Neuronal stem cell (in vitro differentiated cells): ENCODE measurements around the gene RANGAP1.
A peak's percentile ranks its signal among the peaks of the same experiment; 100 is the strongest.

ENCODE experiments used
- DNase-seq: peaks from one replicate; pipeline ENCODE4 v3.0.0-alpha.2; 2013; ENCODE audit warnings: low spot score
- H2AFZ ChIP-seq: one replicate; pipeline ENCODE4 v1.6.1; 2013; ENCODE audit warnings: mild to moderate bottlenecking, low read length, inconsistent platforms
- H2AK5ac ChIP-seq: 2 replicates; pipeline ENCODE4 v1.6.1; 2013; ENCODE audit warnings: low read depth, mild to moderate bottlenecking, inconsistent platforms, low read length, moderate library complexity, mixed read lengths
- H2BK120ac ChIP-seq: 2 replicates; pipeline ENCODE4 v1.6.1; 2013; ENCODE audit warnings: low read depth, mild to moderate bottlenecking, inconsistent platforms, low read length, moderate library complexity, mixed read lengths
- H2BK12ac ChIP-seq: one replicate; pipeline ENCODE4 v1.6.1; 2013; ENCODE audit warnings: low read length, inconsistent platforms
- H2BK15ac ChIP-seq: 2 replicates; pipeline ENCODE4 v1.6.1; 2013; ENCODE audit warnings: mild to moderate bottlenecking, low read length, inconsistent platforms, mixed read lengths
- H2BK5ac ChIP-seq: one replicate; pipeline ENCODE4 v1.6.1; 2013; ENCODE audit warnings: inconsistent platforms, mild to moderate bottlenecking, low read length, moderate library complexity
- H3K14ac ChIP-seq: one replicate; pipeline ENCODE4 v1.6.1; 2013; ENCODE audit warnings: low read length, inconsistent platforms
- H3K18ac ChIP-seq: 2 replicates; pipeline ENCODE4 v1.6.1; 2013; ENCODE audit warnings: low read length, inconsistent platforms
- H3K23ac ChIP-seq: 2 replicates; pipeline ENCODE4 v1.6.1; 2013; ENCODE audit warnings: low read depth, mild to moderate bottlenecking, mixed read lengths, low read length, inconsistent platforms; ENCODE audit not compliant: poor library complexity
- H3K27ac ChIP-seq: replicated peaks from 3 replicates; pipeline ENCODE4 v1.5.1; 2013; ENCODE audit warnings: low read length, inconsistent platforms
- H3K27me3 ChIP-seq, 3 experiments: 2 replicates each; pipeline ENCODE4 v1.6.1; 2013; ENCODE audit warnings: low read length in 3 of 3, mild to moderate bottlenecking in 2 of 3, inconsistent platforms in 1 of 3, low read depth in 1 of 3, mixed read lengths in 1 of 3, moderate library complexity in 1 of 3; ENCODE audit not compliant: control insufficient read depth in 3 of 3, insufficient read depth in 3 of 3
- H3K36me3 ChIP-seq, 2 donors: replicated peaks in 1 of 2; 2 replicates each; pipeline ENCODE4 v1.6.1; 2013; ENCODE audit warnings: low read length in 2 of 2; ENCODE audit not compliant: control insufficient read depth in 2 of 2, insufficient read depth in 2 of 2
- H3K4ac ChIP-seq: 2 replicates; pipeline ENCODE4 v1.6.1; 2013; ENCODE audit warnings: inconsistent platforms, mild to moderate bottlenecking, low read length, moderate library complexity
- H3K4me1 ChIP-seq, 2 donors: 1 replicate in 1 of 2; 2 replicates in 1 of 2; pipeline ENCODE4 v1.6.1; 2013; ENCODE audit warnings: low read length in 2 of 2, low read depth in 1 of 2; ENCODE audit not compliant: control insufficient read depth in 2 of 2, insufficient read depth in 1 of 2
- H3K4me2 ChIP-seq: one replicate; pipeline ENCODE4 v1.6.1; 2013; ENCODE audit warnings: mild to moderate bottlenecking, low read length, inconsistent platforms; ENCODE audit not compliant: insufficient read depth, poor library complexity, severe bottlenecking
- H3K4me3 ChIP-seq, 2 donors: 2 replicates each; pipeline ENCODE4 v1.5.1; 2013; ENCODE audit warnings: low read length in 2 of 2, mild to moderate bottlenecking in 2 of 2, inconsistent platforms in 1 of 2, moderate library complexity in 1 of 2
- H3K79me1 ChIP-seq: one replicate; pipeline ENCODE4 v1.6.1; 2013; ENCODE audit warnings: low read depth, mild to moderate bottlenecking, inconsistent platforms, low read length, moderate library complexity
- H3K9ac ChIP-seq: one replicate; pipeline ENCODE4 v1.6.1; 2013; ENCODE audit warnings: mild to moderate bottlenecking, low read depth, low read length, inconsistent platforms; ENCODE audit not compliant: poor library complexity
- H3K9me3 ChIP-seq, 2 donors: replicated peaks in 1 of 2; 2 replicates each; pipeline versions ENCODE3 to v1.6.1; 2013; ENCODE audit warnings: low read length in 2 of 2, mild to moderate bottlenecking in 2 of 2, inconsistent platforms in 1 of 2, low read depth in 1 of 2, mixed read lengths in 1 of 2, moderate library complexity in 1 of 2; ENCODE audit not compliant: control insufficient read depth in 2 of 2, insufficient read depth in 1 of 2
- H4K8ac ChIP-seq: one replicate; pipeline ENCODE4 v1.6.1; 2013; ENCODE audit warnings: low read depth, mild to moderate bottlenecking, inconsistent platforms, low read length, moderate library complexity
- H4K91ac ChIP-seq: one replicate; pipeline ENCODE4 v1.6.1; 2013; ENCODE audit warnings: low read length, low read depth, mild to moderate bottlenecking, inconsistent platforms; ENCODE audit not compliant: poor library complexity
- WGBS, 2 donors: extraction: QIAGEN DNeasy Blood & Tissue Kit; methylation state at CpG; one replicate each; pipeline ENCODE4 v1.1.7; 2013; ENCODE audit warnings: missing lambda C conversion rate in 2 of 2, mixed read lengths in 1 of 2; ENCODE audit not compliant: insufficient read length in 2 of 2, insufficient replicate concordance in 1 of 2; ENCODE audit errors: extremely low coverage in 2 of 2; 5-methylcytosine and 5-hydroxymethylcytosine counted together

RANGAP1 gene

DNA sequence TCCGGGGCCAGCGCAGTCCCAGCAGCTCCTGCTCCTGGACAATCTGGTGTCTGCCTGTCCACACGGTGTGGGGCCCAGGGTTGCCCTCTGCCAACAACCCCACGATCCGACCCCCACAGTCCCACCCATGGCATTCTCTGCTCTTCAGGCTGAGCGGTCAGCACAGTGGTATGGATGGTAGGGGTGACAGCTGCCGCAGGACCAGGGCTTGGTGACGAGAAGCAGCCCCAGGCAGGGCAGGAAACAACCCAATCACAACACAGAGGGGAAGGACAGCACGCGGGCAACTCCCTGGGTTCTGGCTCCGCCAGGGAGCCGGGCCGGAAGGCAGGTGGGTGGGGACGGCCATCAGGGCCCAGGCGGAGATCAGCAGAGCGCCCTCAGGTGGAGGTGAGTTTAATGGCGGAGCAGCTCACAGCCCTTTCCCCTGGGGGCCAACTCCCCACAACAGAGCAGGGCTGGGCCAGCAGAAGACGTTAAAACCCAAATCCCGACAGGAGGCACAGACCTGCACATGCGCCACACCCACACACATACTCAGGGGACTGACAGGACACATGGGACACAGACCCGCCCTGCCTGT is 40.0 kb downstream of the RANGAP1 start:
- Histone ChIP-seq H3K36me3 (peaks cover 47 to 64% of the 10 kb centered on the region in 2 donors), H4K8ac (no peak overlapping the region), H3K18ac (no peak overlapping the region), H2BK12ac (no peak overlapping the region), H3K9ac (no peak overlapping the region), H3K4me2 (no peak overlapping the region), H3K4me3 (no peak overlapping the region), H2AFZ (no peak overlapping the region), H3K79me1 (peaks cover 8% of the 10 kb centered on the region), H2BK5ac (peak overlapping the region; percentile 78), H3K23ac (peak overlapping the region; percentile 34), H3K4ac (no peak overlapping the region), H3K4me1 (peaks cover 0 to 2% of the 10 kb centered on the region in 2 donors), H3K14ac (no peak overlapping the region), H2BK15ac (no peak overlapping the region), H4K91ac (no peak overlapping the region), H3K27ac (no peak overlapping the region), H3K27me3 (no peaks in the 10 kb centered on the region), H2BK120ac (peak overlapping the region; percentile 67), H2AK5ac (no peak overlapping the region), H3K9me3 (no peaks in the 10 kb centered on the region)
- WGBS, 2 donors: no CpG with 5 or more reads among the region's 21 CpGs
- no peak for DNase-seq

DNA sequence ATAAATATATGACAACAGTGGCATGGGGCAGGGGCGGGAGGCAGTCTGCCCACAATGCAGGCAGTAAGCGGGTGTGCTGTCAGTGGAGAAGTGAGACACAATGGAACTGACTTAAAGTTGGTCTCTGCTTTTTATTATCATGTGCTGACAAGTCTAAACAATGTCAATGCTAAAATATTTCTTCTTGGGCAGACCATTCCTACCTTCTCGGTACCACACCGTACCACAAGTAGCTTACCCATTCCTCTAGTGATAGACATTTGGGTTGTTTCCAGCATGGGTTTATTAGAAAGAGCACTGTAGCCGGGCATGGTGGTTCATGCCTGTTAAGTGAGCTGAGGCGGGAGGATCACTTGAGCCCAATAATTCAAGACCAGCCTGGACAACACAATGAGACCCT is 42.6 kb downstream of the RANGAP1 start:
- no peak overlapping the region for H2AK5ac ChIP-seq
- no peak overlapping the region for H2BK12ac ChIP-seq
- DNase-seq: no peak
- H3K9ac ChIP-seq: no peak overlapping the region
- no peak overlapping the region for H2AFZ ChIP-seq
- no CpG with 5 or more reads among the region's 6 CpGs for WGBS, 2 donors
- no peak overlapping the region for H2BK120ac ChIP-seq
- peaks cover 3% of the 10 kb centered on the region for H3K79me1 ChIP-seq
- no peak overlapping the region for H3K27ac ChIP-seq
- H4K91ac ChIP-seq: no peak overlapping the region
- H2BK5ac ChIP-seq: no peak overlapping the region
- H3K23ac ChIP-seq: no peak overlapping the region
- H3K27me3 ChIP-seq: peaks cover 0 to 4% (median 0%) of the 10 kb centered on the region in 3 experiments
- no peak overlapping the region for H3K4me2 ChIP-seq
- H2BK15ac ChIP-seq: no peak overlapping the region
- H3K4me1 ChIP-seq: peaks cover 4 to 7% of the 10 kb centered on the region in 2 donors
- no peak overlapping the region for H3K4me3 ChIP-seq
- H3K9me3 ChIP-seq: no peaks in the 10 kb centered on the region
- peaks cover 23 to 37% of the 10 kb centered on the region in 2 donors for H3K36me3 ChIP-seq
- no peak overlapping the region for H3K4ac ChIP-seq
- no peak overlapping the region for H3K18ac ChIP-seq
- no peak overlapping the region for H4K8ac ChIP-seq
- no peak overlapping the region for H3K14ac ChIP-seq

- Histone ChIP-seq H2BK15ac (no peak overlapping the region), H2BK5ac (no peak overlapping the region), H4K8ac (no peak overlapping the region), H2AK5ac (no peak overlapping the region), H3K9ac (no peak overlapping the region), H3K4ac (no peak overlapping the region), H3K9me3 (no peaks in the 10 kb centered on the region), H3K14ac (peak overlapping the region; percentile 38), H3K4me3 (no peak overlapping the region), H3K18ac (no peak overlapping the region), H4K91ac (no peak overlapping the region), H3K4me2 (no peak overlapping the region), H3K79me1 (no peaks in the 10 kb centered on the region), H3K27ac (no peak overlapping the region), H3K36me3 (peaks cover 15 to 29% of the 10 kb centered on the region in 2 donors), H3K4me1 (peaks cover 4 to 13% of the 10 kb centered on the region in 2 donors), H3K23ac (no peak overlapping the region), H2AFZ (no peak overlapping the region), H2BK120ac (no peak overlapping the region), H3K27me3 (peaks cover 0 to 4% (median 0%) of the 10 kb centered on the region in 3 experiments), H2BK12ac (no peak overlapping the region)
- no peak for DNase-seq
- no CpG with 5 or more reads among the region's 18 CpGs for WGBS, 2 donors
Measured at GRCh38 chr22:41242396-41243117, 43.4 kb downstream of the RANGAP1 start.

GRCh38 chr22:41241133-41241676 is 44.8 kb downstream of the RANGAP1 start:
- no peak for DNase-seq
- Histone ChIP-seq H2BK15ac (no peak overlapping the region), H3K23ac (no peak overlapping the region), H2BK5ac (no peak overlapping the region), H3K4me1 (peaks cover 4 to 13% of the 10 kb centered on the region in 2 donors), H3K27me3 (peaks cover 0 to 10% (median 0%) of the 10 kb centered on the region in 3 experiments), H3K4me3 (no peak overlapping the region), H4K8ac (no peak overlapping the region), H2AK5ac (peak overlapping the region; percentile 89), H2AFZ (peak overlapping the region; percentile 91), H3K36me3 (peaks cover 9 to 18% of the 10 kb centered on the region in 2 donors), H2BK120ac (no peak overlapping the region), H3K14ac (no peak overlapping the region), H3K27ac (no peak overlapping the region), H3K9me3 (no peaks in the 10 kb centered on the region), H3K79me1 (no peaks in the 10 kb centered on the region), H3K18ac (no peak overlapping the region), H3K9ac (no peak overlapping the region), H3K4ac (no peak overlapping the region), H2BK12ac (no peak overlapping the region), H4K91ac (no peak overlapping the region), H3K4me2 (no peak overlapping the region)
- no CpG with 5 or more reads among the region's 7 CpGs for WGBS, 2 donors
